ENCODE results near the gene SLC27A1. TPM values are rescaled to one million over a fixed set of nuclear protein-coding genes. Genes with fewer than 3 reads are reported as not detected.
A peak's percentile ranks its signal among the peaks of the same experiment; 100 is the strongest.

SLC27A1 gene
- total and polyA plus RNA-seq, 9 of the 15 experiments (the other 6 are each of a cell fraction or from before 2014, with no cell fraction given): 0.06 to 3.0 (median 1.1) TPM

DNA sequence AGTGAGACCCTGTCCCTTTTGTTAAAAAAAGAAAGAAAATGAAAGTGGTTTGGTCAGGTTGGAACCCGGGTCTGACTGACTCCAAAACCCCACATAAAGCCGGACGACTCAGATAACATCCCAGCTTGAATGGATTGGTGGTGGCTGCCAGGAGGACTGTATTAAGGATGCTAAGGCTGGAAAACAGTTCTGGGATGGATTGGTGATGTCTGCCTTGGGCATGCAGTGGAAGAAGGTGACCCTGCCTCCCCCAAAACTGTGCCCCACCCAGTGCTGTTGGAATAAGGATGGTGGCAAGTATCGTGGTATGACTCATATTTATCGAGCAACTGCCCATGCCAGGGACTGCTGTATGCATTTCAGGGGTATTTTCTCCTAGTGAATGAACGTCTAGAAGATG, 66.6 kb downstream of the SLC27A1 start (continued):
- TF ChIP-seq, protein P1, sequence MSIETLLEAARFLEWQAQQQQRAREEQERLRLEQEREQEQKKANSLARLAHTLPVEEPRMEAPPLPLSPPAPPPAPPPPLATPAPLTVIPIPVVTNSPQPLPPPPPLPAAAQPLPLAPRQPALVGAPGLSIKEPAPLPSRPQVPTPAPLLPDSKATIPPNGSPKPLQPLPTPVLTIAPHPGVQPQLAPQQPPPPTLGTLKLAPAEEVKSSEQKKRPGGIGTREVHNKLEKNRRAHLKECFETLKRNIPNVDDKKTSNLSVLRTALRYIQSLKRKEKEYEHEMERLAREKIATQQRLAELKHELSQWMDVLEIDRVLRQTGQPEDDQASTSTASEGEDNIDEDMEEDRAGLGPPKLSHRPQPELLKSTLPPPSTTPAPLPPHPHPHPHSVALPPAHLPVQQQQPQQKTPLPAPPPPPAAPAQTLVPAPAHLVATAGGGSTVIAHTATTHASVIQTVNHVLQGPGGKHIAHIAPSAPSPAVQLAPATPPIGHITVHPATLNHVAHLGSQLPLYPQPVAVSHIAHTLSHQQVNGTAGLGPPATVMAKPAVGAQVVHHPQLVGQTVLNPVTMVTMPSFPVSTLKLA (conservative IDR thresholded peaks at IDR 0.05): no peak
- TF ChIP-seq, protein P2, sequence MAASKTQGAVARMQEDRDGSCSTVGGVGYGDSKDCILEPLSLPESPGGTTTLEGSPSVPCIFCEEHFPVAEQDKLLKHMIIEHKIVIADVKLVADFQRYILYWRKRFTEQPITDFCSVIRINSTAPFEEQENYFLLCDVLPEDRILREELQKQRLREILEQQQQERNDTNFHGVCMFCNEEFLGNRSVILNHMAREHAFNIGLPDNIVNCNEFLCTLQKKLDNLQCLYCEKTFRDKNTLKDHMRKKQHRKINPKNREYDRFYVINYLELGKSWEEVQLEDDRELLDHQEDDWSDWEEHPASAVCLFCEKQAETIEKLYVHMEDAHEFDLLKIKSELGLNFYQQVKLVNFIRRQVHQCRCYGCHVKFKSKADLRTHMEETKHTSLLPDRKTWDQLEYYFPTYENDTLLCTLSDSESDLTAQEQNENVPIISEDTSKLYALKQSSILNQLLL (CRISPR knock-in tag; IDR thresholded peaks at IDR 0.05; ENCODE audit: borderline replicate concordance): no peak
- TF ChIP-seq PHB2 (IDR thresholded peaks at IDR 0.05; ENCODE audit: low read depth): no peak
- TF ChIP-seq KDM4B (IDR thresholded peaks at IDR 0.05; ENCODE audit: borderline replicate concordance in 2 of 2, low read depth in 1 of 2): no peak
- TF ChIP-seq, protein P3, sequence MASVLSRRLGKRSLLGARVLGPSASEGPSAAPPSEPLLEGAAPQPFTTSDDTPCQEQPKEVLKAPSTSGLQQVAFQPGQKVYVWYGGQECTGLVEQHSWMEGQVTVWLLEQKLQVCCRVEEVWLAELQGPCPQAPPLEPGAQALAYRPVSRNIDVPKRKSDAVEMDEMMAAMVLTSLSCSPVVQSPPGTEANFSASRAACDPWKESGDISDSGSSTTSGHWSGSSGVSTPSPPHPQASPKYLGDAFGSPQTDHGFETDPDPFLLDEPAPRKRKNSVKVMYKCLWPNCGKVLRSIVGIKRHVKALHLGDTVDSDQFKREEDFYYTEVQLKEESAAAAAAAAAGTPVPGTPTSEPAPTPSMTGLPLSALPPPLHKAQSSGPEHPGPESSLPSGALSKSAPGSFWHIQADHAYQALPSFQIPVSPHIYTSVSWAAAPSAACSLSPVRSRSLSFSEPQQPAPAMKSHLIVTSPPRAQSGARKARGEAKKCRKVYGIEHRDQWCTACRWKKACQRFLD (CRISPR knock-in tag; IDR thresholded peaks at IDR 0.05): no peak
- TF ChIP-seq, protein P4, sequence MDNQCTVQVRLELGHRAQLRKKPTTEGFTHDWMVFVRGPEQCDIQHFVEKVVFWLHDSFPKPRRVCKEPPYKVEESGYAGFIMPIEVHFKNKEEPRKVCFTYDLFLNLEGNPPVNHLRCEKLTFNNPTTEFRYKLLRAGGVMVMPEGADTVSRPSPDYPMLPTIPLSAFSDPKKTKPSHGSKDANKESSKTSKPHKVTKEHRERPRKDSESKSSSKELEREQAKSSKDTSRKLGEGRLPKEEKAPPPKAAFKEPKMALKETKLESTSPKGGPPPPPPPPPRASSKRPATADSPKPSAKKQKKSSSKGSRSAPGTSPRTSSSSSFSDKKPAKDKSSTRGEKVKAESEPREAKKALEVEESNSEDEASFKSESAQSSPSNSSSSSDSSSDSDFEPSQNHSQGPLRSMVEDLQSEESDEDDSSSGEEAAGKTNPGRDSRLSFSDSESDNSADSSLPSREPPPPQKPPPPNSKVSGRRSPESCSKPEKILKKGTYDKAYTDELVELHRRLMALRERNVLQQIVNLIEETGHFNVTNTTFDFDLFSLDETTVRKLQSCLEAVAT (IDR thresholded peaks at IDR 0.05): peak in 1 of 2 experiments; percentile 93; a peak in 2 of 4 replicates
- TF ChIP-seq, protein P5, sequence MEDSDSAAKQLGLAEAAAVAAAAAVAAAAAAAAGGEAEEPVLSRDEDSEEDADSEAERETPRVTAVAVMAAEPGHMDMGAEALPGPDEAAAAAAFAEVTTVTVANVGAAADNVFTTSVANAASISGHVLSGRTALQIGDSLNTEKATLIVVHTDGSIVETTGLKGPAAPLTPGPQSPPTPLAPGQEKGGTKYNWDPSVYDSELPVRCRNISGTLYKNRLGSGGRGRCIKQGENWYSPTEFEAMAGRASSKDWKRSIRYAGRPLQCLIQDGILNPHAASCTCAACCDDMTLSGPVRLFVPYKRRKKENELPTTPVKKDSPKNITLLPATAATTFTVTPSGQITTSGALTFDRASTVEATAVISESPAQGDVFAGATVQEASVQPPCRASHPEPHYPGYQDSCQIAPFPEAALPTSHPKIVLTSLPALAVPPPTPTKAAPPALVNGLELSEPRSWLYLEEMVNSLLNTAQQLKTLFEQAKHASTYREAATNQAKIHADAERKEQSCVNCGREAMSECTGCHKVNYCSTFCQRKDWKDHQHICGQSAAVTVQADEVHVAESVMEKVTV (CRISPR knock-in tag; IDR thresholded peaks at IDR 0.05): no peak
- TF ChIP-seq MYBL2 (IDR thresholded peaks at IDR 0.05; ENCODE audit: low read depth): no peak
- no peak for TF ChIP-seq MYBL2 (CRISPR knock-in tag; IDR thresholded peaks at IDR 0.05; ENCODE audit: borderline replicate concordance)
- TF ChIP-seq, protein P6, sequence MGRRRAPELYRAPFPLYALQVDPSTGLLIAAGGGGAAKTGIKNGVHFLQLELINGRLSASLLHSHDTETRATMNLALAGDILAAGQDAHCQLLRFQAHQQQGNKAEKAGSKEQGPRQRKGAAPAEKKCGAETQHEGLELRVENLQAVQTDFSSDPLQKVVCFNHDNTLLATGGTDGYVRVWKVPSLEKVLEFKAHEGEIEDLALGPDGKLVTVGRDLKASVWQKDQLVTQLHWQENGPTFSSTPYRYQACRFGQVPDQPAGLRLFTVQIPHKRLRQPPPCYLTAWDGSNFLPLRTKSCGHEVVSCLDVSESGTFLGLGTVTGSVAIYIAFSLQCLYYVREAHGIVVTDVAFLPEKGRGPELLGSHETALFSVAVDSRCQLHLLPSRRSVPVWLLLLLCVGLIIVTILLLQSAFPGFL (CRISPR knock-in tag; IDR thresholded peaks at IDR 0.05): no peak
- TF ChIP-seq FOXA3 (CRISPR knock-in tag; conservative IDR thresholded peaks at IDR 0.05 in 1 of 2, IDR thresholded peaks at IDR 0.05 in 1 of 2): no peak
- no peak for TF ChIP-seq TEAD2 (tag; IDR thresholded peaks at IDR 0.05)
- peak; percentile 96 for TF ChIP-seq ZBTB17 (CRISPR knock-in tag; IDR thresholded peaks at IDR 0.05)
- no peak for TF ChIP-seq SNIP1 (IDR thresholded peaks at IDR 0.05; ENCODE audit: low read depth)
- TF ChIP-seq ZNF143 (CRISPR knock-in tag; IDR thresholded peaks at IDR 0.05): no peak
- no peak for TF ChIP-seq ZNF717 (CRISPR knock-in tag; IDR thresholded peaks at IDR 0.05)
- TF ChIP-seq ZNF23 (CRISPR knock-in tag; IDR thresholded peaks at IDR 0.05): peak; percentile 86
- TF ChIP-seq ZNF12 (CRISPR knock-in tag; IDR thresholded peaks at IDR 0.05): no peak
